ENCODE measurements around the gene TTLL11.

TTLL11 gene

GRCh38 chr9:121773954-121774714 lies 319.0 kb downstream of the TTLL11 start:
- no peak for DNase-seq (ENCODE audit: low read depth in 2 of 2)

- no peak for DNase-seq (ENCODE audit: low read depth in 2 of 2)
Observed at GRCh38 chr9:121773286-121773953, 319.7 kb downstream of the TTLL11 start.

- no peak for DNase-seq (ENCODE audit: low read depth in 2 of 2)
Observed at GRCh38 chr9:121772600-121773285, 320.4 kb downstream of the TTLL11 start.
